Smooth muscle cell (in vitro differentiated cells): ENCODE data around the gene ABCF3. TPM values are rescaled to one million over a fixed set of nuclear protein-coding genes. Genes with fewer than 3 reads are reported as not detected.

Experiments used
- DNase-seq: peaks from one replicate; lab custom pipeline; 2025; ENCODE audit not compliant: unreplicated experiment; lab: John Stamatoyannopoulos, UW
- H2AFZ ChIP-seq: fragments of 200-600 bp; sonication (generic); 2 replicates; pipeline ENCODE4 v1.6.0; 2016; ENCODE audit warnings: antibody characterized with exemption, low read depth, mild to moderate bottlenecking
- H3F3A ChIP-seq: fragments of 200-600 bp; sonication (generic); 2 replicates; pipeline ENCODE4 v1.6.0; 2017; ENCODE audit warnings: antibody characterized with exemption, low read depth
- H3K27ac ChIP-seq: fragments of 200-600 bp; sonication (generic); 2 replicates; pipeline ENCODE4 v1.5.1; 2016; ENCODE audit warnings: low read depth, mild to moderate bottlenecking
- H3K27me3 ChIP-seq: fragments of 200-600 bp; sonication (generic); 2 replicates; pipeline ENCODE4 v1.6.1; 2016; ENCODE audit warnings: low read depth, mild to moderate bottlenecking
- H3K36me3 ChIP-seq: fragments of 200-600 bp; sonication (generic); 2 replicates; pipeline ENCODE4 v1.5.1; 2016; ENCODE audit warnings: low read depth
- H3K4me1 ChIP-seq: fragments of 200-600 bp; sonication (generic); 2 replicates; pipeline ENCODE4 v1.5.1; 2016; ENCODE audit warnings: low read depth
- H3K4me2 ChIP-seq: fragments of 200-600 bp; sonication (generic); 2 replicates; pipeline ENCODE4 v1.6.0; 2016; ENCODE audit warnings: mild to moderate bottlenecking
- H3K4me3 ChIP-seq: fragments of 200-600 bp; sonication (generic); 2 replicates; pipeline ENCODE4 v1.5.1; 2016; ENCODE audit warnings: mild to moderate bottlenecking
- H3K79me2 ChIP-seq: fragments of 200-600 bp; sonication (generic); 2 replicates; pipeline ENCODE4 v1.6.0; 2016; ENCODE audit warnings: low read depth, mild to moderate bottlenecking
- H3K9ac ChIP-seq: fragments of 200-600 bp; sonication (generic); 2 replicates; pipeline ENCODE4 v1.6.0; 2016; ENCODE audit warnings: low read depth
- H3K9me3 ChIP-seq: fragments of 200-600 bp; sonication (generic); replicated peaks from 2 replicates; pipeline ENCODE4 v1.5.1; 2016; ENCODE audit warnings: low read depth
- H4K20me1 ChIP-seq: fragments of 200-600 bp; sonication (generic); 2 replicates; pipeline ENCODE4 v1.6.0; 2016; ENCODE audit warnings: low read depth
- WGBS: methylation state at CpG from one replicate; pipeline ENCODE4 v1.1.7; 2016; ENCODE audit warnings: low lambda C conversion rate; 5-methylcytosine and 5-hydroxymethylcytosine counted together
- polyA plus RNA-seq: library from polyadenylated mRNA; unstranded; fragments of >200 nt; fragmentation: Nextera tagmentation; extraction: Ambion mirVana; gene quantifications from 2 replicates; pipeline ENCODE4 v1.2.1, GENCODE V29; 2016
- total RNA-seq: library from RNA; depleted of rRNA; stranded (reverse); fragments of >200 nt; gene quantifications from 2 replicates; pipeline ENCODE4 v1.2.3, GENCODE V29; 2014
- TF ChIP-seq, protein P1 (sequence below): fragments of 200-600 bp; sonication (generic); IDR thresholded peaks from 2 replicates; pipeline ENCODE4 v1.5.1; 2017; ENCODE audit warnings: borderline replicate concordance, mild to moderate bottlenecking, antibody characterized with exemption; ENCODE audit not compliant: insufficient read depth, poor library complexity, severe bottlenecking

The ABCF3 gene
- total and polyA plus RNA-seq, 2 experiments from 2014 or later, result 34.6 to 46.3 TPM

DNA sequence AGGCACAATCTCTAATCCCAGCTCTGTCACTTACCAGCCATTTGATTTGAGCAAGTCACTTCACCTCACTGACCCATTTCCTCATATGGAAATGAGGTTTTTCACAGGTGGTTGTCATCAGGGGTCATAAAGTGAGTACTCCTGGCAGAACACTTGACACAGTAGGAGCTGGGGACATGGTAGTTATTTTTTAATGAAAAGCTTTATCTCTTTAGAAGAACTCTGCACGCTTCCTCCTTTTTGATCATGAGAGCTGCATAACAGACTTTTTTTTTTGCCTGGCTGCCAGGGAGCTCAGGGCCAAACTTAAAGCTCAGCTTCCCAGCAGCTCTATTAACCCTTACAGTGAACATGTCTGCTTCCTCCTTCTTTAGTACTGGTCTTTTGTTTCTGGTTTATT lies 51.8 kb downstream of the ABCF3 start:
- H3K9me3 ChIP-seq, result no peaks in the 10 kb centered on the region
- H3K27ac ChIP-seq, result no peak overlapping the region
- peaks cover 18% of the 10 kb centered on the region for H3K27me3 ChIP-seq
- no peak overlapping the region for H3K4me3 ChIP-seq
- TF ChIP-seq, protein P1, sequence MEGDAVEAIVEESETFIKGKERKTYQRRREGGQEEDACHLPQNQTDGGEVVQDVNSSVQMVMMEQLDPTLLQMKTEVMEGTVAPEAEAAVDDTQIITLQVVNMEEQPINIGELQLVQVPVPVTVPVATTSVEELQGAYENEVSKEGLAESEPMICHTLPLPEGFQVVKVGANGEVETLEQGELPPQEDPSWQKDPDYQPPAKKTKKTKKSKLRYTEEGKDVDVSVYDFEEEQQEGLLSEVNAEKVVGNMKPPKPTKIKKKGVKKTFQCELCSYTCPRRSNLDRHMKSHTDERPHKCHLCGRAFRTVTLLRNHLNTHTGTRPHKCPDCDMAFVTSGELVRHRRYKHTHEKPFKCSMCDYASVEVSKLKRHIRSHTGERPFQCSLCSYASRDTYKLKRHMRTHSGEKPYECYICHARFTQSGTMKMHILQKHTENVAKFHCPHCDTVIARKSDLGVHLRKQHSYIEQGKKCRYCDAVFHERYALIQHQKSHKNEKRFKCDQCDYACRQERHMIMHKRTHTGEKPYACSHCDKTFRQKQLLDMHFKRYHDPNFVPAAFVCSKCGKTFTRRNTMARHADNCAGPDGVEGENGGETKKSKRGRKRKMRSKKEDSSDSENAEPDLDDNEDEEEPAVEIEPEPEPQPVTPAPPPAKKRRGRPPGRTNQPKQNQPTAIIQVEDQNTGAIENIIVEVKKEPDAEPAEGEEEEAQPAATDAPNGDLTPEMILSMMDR, result no peak
- 75% methylated on average over 1 of the region's 1 CpG for WGBS
- no peaks in the 10 kb centered on the region for H3K4me1 ChIP-seq
- no peak overlapping the region for H3K4me2 ChIP-seq
- no peaks in the 10 kb centered on the region for H3F3A ChIP-seq
- DNase-seq, result no peak
- no peak overlapping the region for H3K9ac ChIP-seq
- no peaks in the 10 kb centered on the region for H3K36me3 ChIP-seq
- no peak overlapping the region for H2AFZ ChIP-seq
- no peaks in the 10 kb centered on the region for H3K79me2 ChIP-seq
- peaks cover 18% of the 10 kb centered on the region for H4K20me1 ChIP-seq

DNA sequence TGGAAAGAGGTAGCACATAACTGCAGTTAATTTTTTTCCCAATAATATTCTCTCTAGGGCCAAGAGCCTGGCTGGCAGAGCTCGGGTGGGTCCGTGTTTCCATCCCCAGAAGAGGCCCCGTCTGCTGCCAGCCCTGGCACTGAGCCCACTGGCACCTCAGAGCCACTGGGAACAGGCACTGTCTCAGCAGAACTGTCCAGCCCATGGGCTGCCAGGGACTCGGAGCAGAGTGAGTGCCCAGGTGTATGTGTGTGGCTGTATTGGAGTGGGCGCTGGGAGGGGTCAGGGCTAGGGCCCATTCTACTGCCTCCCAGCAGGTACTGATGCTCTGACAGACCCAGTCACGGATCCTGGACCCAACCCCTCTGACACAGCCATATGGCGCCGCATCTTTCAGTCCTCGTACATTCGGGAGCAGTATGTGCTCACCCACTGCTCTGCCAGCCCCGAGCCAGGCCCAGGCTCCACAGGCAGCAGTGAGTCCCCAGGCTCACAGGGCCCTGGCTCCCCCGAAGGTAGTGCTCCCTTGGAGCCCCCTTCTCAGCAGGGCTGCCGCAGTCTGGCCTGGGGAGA lies 52.3 kb downstream of the ABCF3 start:
- no peak overlapping the region for H2AFZ ChIP-seq
- no peaks in the 10 kb centered on the region for H3F3A ChIP-seq
- H3K4me2 ChIP-seq, result no peak overlapping the region
- TF ChIP-seq, protein P1, result no peak
- H3K4me1 ChIP-seq, result no peaks in the 10 kb centered on the region
- H3K36me3 ChIP-seq, result no peaks in the 10 kb centered on the region
- H4K20me1 ChIP-seq, result peaks cover 19% of the 10 kb centered on the region
- no peak overlapping the region for H3K4me3 ChIP-seq
- no peak overlapping the region for H3K27ac ChIP-seq
- no peak overlapping the region for H3K9ac ChIP-seq
- peaks cover 12% of the 10 kb centered on the region for H3K27me3 ChIP-seq
- no peaks in the 10 kb centered on the region for H3K79me2 ChIP-seq
- WGBS, result 87% methylated on average over 13 of the region's 13 CpGs
- DNase-seq, result no peak
- H3K9me3 ChIP-seq, result no peaks in the 10 kb centered on the region

DNA sequence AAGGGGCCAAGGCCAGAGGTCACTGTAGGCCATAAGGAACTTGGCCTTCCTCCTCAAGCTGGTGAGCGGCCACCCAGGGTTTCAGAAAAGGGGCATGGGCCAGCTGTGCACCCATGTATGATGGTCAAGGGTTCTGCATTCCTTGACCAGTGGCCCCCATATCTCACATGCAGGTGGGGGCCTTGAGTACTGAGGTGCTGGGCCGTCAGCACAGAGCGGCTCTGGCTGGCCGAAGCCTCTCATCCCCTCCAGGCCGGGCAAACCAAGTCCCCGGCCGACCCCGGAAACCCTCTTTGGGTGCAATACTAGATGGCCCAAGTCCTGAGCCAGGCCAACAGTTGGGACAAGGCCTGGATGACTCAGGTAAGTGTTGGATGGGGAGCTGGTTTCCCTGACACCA lies 53.2 kb downstream of the ABCF3 start:
- no peak overlapping the region for H3K9ac ChIP-seq
- WGBS, result 98% methylated on average over 6 of the region's 8 CpGs

DNA sequence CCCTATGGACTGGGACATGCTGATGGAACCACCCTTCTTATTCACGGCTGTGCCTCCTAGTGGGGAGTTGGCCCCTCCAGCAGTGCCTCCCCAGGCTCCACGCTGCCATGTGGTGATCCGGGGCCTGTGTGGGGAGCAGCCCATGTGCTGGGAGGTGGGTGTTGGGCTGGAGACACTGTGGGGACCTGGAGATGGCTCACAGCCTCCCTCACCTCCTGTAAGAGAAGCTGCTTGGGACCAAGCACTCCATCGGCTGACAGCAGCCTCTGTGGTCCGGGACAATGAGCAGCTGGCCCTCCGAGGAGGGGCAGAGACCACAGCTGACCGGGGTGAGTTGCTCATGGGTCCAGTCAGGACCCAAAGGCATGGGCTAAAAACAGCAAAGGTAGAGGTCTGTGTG lies 53.7 kb downstream of the ABCF3 start:
- TF ChIP-seq, protein P1, result no peak
- Histone ChIP-seq H3K79me2 (no peaks in the 10 kb centered on the region), H3K4me3 (no peak overlapping the region), H3K36me3 (no peaks in the 10 kb centered on the region), H3K27ac (no peak overlapping the region), H3K9me3 (no peaks in the 10 kb centered on the region), H3K9ac (no peak overlapping the region), H4K20me1 (peaks cover 27% of the 10 kb centered on the region), H3K4me2 (no peak overlapping the region), H2AFZ (no peak overlapping the region), H3F3A (no peaks in the 10 kb centered on the region), H3K27me3 (peaks cover 4% of the 10 kb centered on the region), H3K4me1 (no peaks in the 10 kb centered on the region)
- DNase-seq, result no peak
- whole genome bisulfite sequencing, result 89% methylated on average over 7 of the region's 7 CpGs

More for the DNA sequence above, 53.2 kb downstream of the ABCF3 start:
- DNase-seq, result no peak
- H3K79me2 ChIP-seq, result no peaks in the 10 kb centered on the region
- TF ChIP-seq, protein P1, result no peak
- H3K4me1 ChIP-seq, result no peaks in the 10 kb centered on the region
- no peak overlapping the region for H3K27ac ChIP-seq
- no peaks in the 10 kb centered on the region for H3K36me3 ChIP-seq
- H3F3A ChIP-seq, result no peaks in the 10 kb centered on the region
- H4K20me1 ChIP-seq, result peaks cover 27% of the 10 kb centered on the region
- peaks cover 7% of the 10 kb centered on the region for H3K27me3 ChIP-seq
- no peak overlapping the region for H2AFZ ChIP-seq
- no peaks in the 10 kb centered on the region for H3K9me3 ChIP-seq
- H3K4me2 ChIP-seq, result no peak overlapping the region
- no peak overlapping the region for H3K4me3 ChIP-seq
